ENCODE data around the gene SWT1. TPM values are rescaled to one million over a fixed set of nuclear protein-coding genes. Genes with fewer than 3 reads are reported as not detected.

The SWT1 gene
- total RNA-seq, 6 experiments from 2014 or later = 1.7 to 2.5 (median 2.1) TPM

DNA sequence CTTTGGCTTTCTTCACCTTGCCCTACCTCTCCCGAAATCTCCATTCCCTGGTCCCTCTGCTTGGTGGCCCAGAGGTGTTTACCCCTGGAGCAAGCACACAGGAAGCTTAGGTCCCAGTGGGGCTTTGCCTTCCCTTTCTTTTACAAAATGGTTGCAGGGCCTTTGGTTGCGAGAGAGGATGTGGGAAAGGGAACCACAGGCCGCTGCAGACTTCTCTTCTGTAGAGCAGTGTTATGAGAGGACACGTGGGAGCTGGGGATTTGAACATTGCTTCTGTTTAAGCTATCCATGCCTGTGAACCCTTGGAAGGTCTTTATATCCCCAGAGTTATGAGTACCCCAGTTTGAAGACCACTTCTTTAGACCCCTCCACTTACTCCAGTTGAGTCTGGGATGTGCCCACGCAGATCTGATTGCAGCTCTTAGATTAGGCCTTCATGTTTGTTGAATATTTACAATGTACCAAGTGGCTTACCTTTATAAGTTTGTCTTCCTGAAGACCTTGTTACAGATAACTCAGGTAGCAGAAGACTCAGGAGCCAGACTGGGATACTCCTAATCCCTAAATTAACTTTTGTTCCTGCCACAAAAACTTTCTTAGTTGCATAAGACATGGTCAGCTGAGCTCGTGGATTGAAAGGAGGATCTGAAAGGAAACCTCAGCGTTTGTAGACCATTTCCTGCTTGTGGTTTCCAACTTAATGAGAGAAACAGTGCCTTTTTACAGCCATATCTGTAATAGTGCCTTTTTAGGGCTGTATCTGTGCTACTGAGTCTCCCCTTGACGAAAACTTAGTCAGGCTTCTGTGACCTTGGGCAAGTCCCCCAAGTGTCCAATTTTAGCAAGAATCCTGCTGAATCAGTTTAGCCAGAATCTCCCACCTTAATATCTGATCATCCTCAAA, 182.0 kb downstream of the SWT1 start:
- H3K9me3 Mint-ChIP-seq = no peaks in the 10 kb centered on the region
- H3K36me3 Mint-ChIP-seq (ENCODE audit: low read depth) = no peaks in the 10 kb centered on the region
- H3K27me3 Mint-ChIP-seq (ENCODE audit: insufficient read depth) = peaks cover 4% of the 10 kb centered on the region
- no peak overlapping the region for H3K4me3 Mint-ChIP-seq
- no peak overlapping the region for H3K27ac Mint-ChIP-seq
- H3K4me1 Mint-ChIP-seq (ENCODE audit: low read depth) = peaks cover 31% of the 10 kb centered on the region
- DNase-seq = no peak
- TF ChIP-seq, protein P1, sequence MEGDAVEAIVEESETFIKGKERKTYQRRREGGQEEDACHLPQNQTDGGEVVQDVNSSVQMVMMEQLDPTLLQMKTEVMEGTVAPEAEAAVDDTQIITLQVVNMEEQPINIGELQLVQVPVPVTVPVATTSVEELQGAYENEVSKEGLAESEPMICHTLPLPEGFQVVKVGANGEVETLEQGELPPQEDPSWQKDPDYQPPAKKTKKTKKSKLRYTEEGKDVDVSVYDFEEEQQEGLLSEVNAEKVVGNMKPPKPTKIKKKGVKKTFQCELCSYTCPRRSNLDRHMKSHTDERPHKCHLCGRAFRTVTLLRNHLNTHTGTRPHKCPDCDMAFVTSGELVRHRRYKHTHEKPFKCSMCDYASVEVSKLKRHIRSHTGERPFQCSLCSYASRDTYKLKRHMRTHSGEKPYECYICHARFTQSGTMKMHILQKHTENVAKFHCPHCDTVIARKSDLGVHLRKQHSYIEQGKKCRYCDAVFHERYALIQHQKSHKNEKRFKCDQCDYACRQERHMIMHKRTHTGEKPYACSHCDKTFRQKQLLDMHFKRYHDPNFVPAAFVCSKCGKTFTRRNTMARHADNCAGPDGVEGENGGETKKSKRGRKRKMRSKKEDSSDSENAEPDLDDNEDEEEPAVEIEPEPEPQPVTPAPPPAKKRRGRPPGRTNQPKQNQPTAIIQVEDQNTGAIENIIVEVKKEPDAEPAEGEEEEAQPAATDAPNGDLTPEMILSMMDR (IDR thresholded peaks at IDR 0.05) = no peak

DNA sequence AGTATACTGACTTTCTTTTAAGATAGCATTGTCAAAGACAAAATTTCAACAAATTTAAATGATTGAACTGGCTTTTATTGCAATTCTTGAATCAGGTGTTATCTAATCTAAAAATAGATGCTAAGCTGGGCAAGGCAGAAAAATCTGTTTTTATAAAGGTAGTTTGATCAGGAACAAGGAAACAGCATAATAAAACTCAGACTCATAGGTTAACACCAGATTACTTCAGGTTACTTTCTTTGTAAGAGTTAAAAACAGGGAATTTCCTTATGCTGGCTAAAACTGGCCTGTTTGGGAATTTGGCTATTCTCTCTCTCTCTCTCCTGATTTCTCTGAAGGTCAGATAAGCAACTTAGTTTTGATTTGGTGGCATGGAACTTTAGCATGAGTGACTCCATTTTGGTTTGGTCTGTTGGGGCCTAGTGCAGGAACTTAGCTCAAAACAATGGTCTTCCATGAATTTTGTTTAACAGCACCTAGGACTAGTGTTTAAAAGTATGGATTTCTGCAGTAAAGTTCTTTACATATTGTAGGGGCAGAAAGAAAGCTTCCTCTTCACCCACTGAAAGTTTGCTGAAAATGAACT, 184.3 kb downstream of the SWT1 start:
- TF ChIP-seq, protein P1 (IDR thresholded peaks at IDR 0.05) = no peak
- Mint-ChIP-seq H3K27me3 (ENCODE audit: insufficient read depth) (peaks cover 4% of the 10 kb centered on the region), H3K9me3 (no peaks in the 10 kb centered on the region), H3K27ac (no peak overlapping the region), H3K4me1 (ENCODE audit: low read depth) (peaks cover 31% of the 10 kb centered on the region), H3K4me3 (no peak overlapping the region), H3K36me3 (ENCODE audit: low read depth) (no peaks in the 10 kb centered on the region)
- no peak for DNase-seq

Other genes starting within 250 kb of the SWT1 start
- gene NIBAN1, start 182.7 kb upstream of the SWT1 start, total RNA-seq (2021; fragmentation: NEBNext Ultra II Directional; extraction: Animal tissue kit (Norgen Biotek cat#: 25700)) = 10 to 100 TPM; 13.2 to 29.8 (median 27.6) TPM
- 10 to 100 TPM; 19.0 to 24.7 (median 22.4) TPM for gene RNF2, start 111.6 kb upstream of the SWT1 start, total RNA-seq (2021; fragmentation: NEBNext Ultra II Directional; extraction: Animal tissue kit (Norgen Biotek cat#: 25700))
- gene TRMT1L, start 214 bp upstream of the SWT1 start, total RNA-seq (2021; fragmentation: NEBNext Ultra II Directional; extraction: Animal tissue kit (Norgen Biotek cat#: 25700)) = 10 to 100 TPM; 12.7 to 21.1 (median 14.7) TPM
- 10 to 100 TPM; 34.1 to 52.4 (median 41.2) TPM for gene IVNS1ABP, start 160.1 kb downstream of the SWT1 start, total RNA-seq (2021; fragmentation: NEBNext Ultra II Directional; extraction: Animal tissue kit (Norgen Biotek cat#: 25700))